BLaER1 treated with 17β-estradiol and CSF1 and Interleukin-3, amounts not matched to agents 10 nM and 100 nM (cell line): ENCODE measurements around the gene CHRNB1.
A peak's percentile ranks its signal among the peaks of the same experiment; 100 is the strongest.

Experiments used
- H3K27ac ChIP-seq, 11 experiments: shearing (Covaris generic); formaldehyde crosslinking; 2 replicates each; pipeline ENCODE4 v1.8.1; 2022
- H3K27me3 ChIP-seq, 11 experiments: shearing (Covaris generic); formaldehyde crosslinking; 2 replicates each; pipeline ENCODE4 v1.8.1; 2022
- H3K36me3 ChIP-seq, 11 experiments: shearing (Covaris generic); formaldehyde crosslinking; 2 replicates each; pipeline ENCODE4 v1.8.1; 2022
- H3K4me1 ChIP-seq, 10 experiments: shearing (Covaris generic); formaldehyde crosslinking; 2 replicates each; pipeline ENCODE4 v1.8.1; 2022
- H3K4me2 ChIP-seq, 11 experiments: shearing (Covaris generic); formaldehyde crosslinking; 2 replicates each; pipeline ENCODE4 v1.8.1; 2022
- H3K4me3 ChIP-seq, 10 experiments: shearing (Covaris generic); formaldehyde crosslinking; 2 replicates each; pipeline ENCODE4 v1.8.1; 2022
- H3K9ac ChIP-seq, 11 experiments: shearing (Covaris generic); formaldehyde crosslinking; 2 replicates each; pipeline ENCODE4 v1.8.1; 2022
- H3K9me3 ChIP-seq, 11 experiments: shearing (Covaris generic); formaldehyde crosslinking; replicated peaks in 1 of 11; 2 replicates each; pipeline ENCODE4 v1.8.1; 2022
- H4K20me1 ChIP-seq, 11 experiments: shearing (Covaris generic); formaldehyde crosslinking; 2 replicates each; pipeline ENCODE4 v1.8.1; 2022
- Cebpa-rat ChIP-seq, 11 experiments: shearing (Covaris generic); IDR thresholded peaks; 2 replicates each; pipeline ENCODE4 v1.8.1; 2022

Gene CHRNB1

GRCh38 chr17:7410634-7411426 is 34.0 kb upstream of the CHRNB1 start:
- no peak for TF ChIP-seq Cebpa-rat (IDR thresholded peaks at IDR 0.05)
- H3K27ac ChIP-seq: no peak overlapping the region
- no peak overlapping the region for H3K4me3 ChIP-seq
- peaks cover 0 to 6% (median 0%) of the 10 kb centered on the region in 11 experiments; a peak in 3 of 22 replicates for H4K20me1 ChIP-seq
- H3K4me1 ChIP-seq: peaks cover 11 to 33% (median 28%) of the 10 kb centered on the region in 10 experiments; a peak in 19 of 20 replicates
- H3K36me3 ChIP-seq: peaks cover 4 to 45% (median 29%) of the 10 kb centered on the region in 11 experiments; a peak in 18 of 22 replicates
- H3K9ac ChIP-seq: no peak overlapping the region
- H3K4me2 ChIP-seq: no peak overlapping the region
- no peaks in the 10 kb centered on the region for H3K9me3 ChIP-seq
- no peaks in the 10 kb centered on the region for H3K27me3 ChIP-seq

DNA sequence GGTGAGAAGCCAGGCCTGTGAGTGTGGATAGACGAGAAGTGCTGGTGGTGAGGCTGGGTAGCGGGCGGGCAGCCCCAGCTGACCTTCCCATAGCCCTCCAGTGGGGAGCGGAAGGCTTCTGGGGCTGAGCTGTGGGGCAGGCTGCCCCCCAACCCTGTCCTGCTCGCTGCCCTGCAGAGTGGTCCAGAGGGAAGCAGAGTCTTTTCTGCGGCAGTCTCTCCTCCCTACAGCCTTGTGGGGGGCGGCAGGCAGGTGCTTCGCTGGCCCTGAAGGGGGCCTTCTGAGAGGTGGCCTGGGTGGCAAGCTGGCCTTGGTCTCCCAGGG is 33.5 kb upstream of the CHRNB1 start:
- Histone ChIP-seq H3K9ac (no peak overlapping the region), H3K36me3 (peaks cover 4 to 46% (median 30%) of the 10 kb centered on the region in 11 experiments; a peak in 18 of 22 replicates), H4K20me1 (peaks cover 0 to 6% (median 0%) of the 10 kb centered on the region in 11 experiments; a peak in 3 of 22 replicates), H3K4me3 (no peak overlapping the region), H3K27ac (no peak overlapping the region), H3K27me3 (no peaks in the 10 kb centered on the region), H3K4me2 (no peak overlapping the region), H3K9me3 (no peaks in the 10 kb centered on the region), H3K4me1 (peaks cover 10 to 27% (median 23%) of the 10 kb centered on the region in 10 experiments; a peak in 18 of 20 replicates)
- TF ChIP-seq Cebpa-rat (IDR thresholded peaks at IDR 0.05): no peak

DNA sequence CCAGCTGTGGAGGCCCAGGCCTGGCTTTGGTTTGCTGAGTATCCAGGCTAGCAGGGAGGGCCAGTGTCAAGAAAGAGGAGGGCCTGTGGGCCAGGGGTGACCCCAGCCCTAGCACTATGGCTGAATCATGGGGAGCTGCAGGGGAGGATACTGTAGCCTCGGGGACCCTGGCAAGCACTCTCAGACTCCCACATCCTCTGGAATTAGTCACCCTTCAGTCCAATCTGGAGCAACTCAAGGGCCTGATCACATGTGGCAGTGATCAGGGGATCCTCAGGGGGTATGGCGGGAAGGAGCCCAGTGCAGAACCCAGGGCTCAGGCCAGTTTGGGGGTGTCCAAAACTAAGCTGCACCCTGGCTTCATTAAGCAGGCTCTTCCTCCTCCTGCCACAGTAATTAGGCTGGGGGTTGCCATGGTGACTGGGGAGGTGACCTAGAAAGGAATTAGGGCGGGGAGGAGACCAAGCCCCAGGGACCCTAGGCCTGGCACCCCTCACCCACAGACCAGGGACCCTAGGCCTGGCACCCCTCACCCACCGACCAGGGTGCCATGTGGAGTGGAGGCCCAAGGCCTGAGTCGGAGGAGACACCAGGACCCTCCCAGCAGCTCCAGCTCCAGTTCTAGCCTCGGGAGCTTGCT is 31.4 kb upstream of the CHRNB1 start:
- H3K4me2 ChIP-seq: peak overlapping the region; percentile 27 to 83 (median 70); a peak in 19 of 22 replicates
- H3K36me3 ChIP-seq: peaks cover 4 to 53% (median 39%) of the 10 kb centered on the region in 11 experiments; a peak in 20 of 22 replicates

DNA sequence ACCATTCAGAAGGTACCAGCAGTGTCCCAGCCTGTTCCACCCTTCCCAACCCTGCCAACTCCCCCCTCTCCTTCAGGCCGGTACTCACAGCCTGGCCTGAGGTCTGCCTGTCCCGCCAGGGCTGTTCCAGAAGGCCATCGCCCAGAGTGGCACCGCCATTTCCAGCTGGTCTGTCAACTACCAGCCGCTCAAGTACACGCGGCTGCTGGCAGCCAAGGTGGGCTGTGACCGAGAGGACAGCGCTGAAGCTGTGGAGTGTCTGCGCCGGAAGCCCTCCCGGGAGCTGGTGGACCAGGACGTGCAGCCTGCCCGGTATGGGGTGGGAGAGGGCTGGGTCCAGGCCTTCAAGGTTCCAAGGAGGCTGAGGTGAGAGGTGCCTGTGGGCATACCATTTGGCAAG is 30.0 kb upstream of the CHRNB1 start:
- H3K27me3 ChIP-seq: no peaks in the 10 kb centered on the region
- H3K9ac ChIP-seq: no peak overlapping the region
- H3K27ac ChIP-seq: no peak overlapping the region
- H3K36me3 ChIP-seq: peaks cover 4 to 41% (median 25%) of the 10 kb centered on the region in 11 experiments; a peak in 20 of 22 replicates
- no peaks in the 10 kb centered on the region for H3K9me3 ChIP-seq
- no peak for TF ChIP-seq Cebpa-rat (IDR thresholded peaks at IDR 0.05)
- no peak overlapping the region for H3K4me3 ChIP-seq
- no peak overlapping the region for H3K4me2 ChIP-seq
- peaks cover 10 to 20% (median 16%) of the 10 kb centered on the region in 10 experiments; a peak in 18 of 20 replicates for H3K4me1 ChIP-seq
- peaks cover 0 to 11% (median 0%) of the 10 kb centered on the region in 11 experiments; a peak in 2 of 22 replicates for H4K20me1 ChIP-seq

More for the DNA sequence above, 31.4 kb upstream of the CHRNB1 start:
- no peak overlapping the region for H3K4me3 ChIP-seq
- H3K4me1 ChIP-seq: peaks cover 10 to 20% (median 16%) of the 10 kb centered on the region in 10 experiments; a peak in 18 of 20 replicates
- H3K9me3 ChIP-seq: no peaks in the 10 kb centered on the region
- H3K27ac ChIP-seq: peak overlapping the region in 8 of 11 experiments; percentile 13 to 60 (median 48); a peak in 12 of 22 replicates
- peaks cover 0 to 11% (median 0%) of the 10 kb centered on the region in 11 experiments; a peak in 2 of 22 replicates for H4K20me1 ChIP-seq
- H3K27me3 ChIP-seq: no peaks in the 10 kb centered on the region
- no peak for TF ChIP-seq Cebpa-rat (IDR thresholded peaks at IDR 0.05)
- peak overlapping the region in 7 of 11 experiments; percentile 22 to 64 (median 52); a peak in 13 of 22 replicates for H3K9ac ChIP-seq

GRCh38 chr17:7415784-7416183 is 29.1 kb upstream of the CHRNB1 start:
- Histone ChIP-seq H3K27me3 (no peaks in the 10 kb centered on the region), H3K9ac (no peak overlapping the region), H3K9me3 (no peaks in the 10 kb centered on the region), H3K27ac (no peak overlapping the region), H3K36me3 (peaks cover 0 to 34% (median 21%) of the 10 kb centered on the region in 11 experiments; a peak in 15 of 22 replicates), H4K20me1 (peaks cover 0 to 11% (median 0%) of the 10 kb centered on the region in 11 experiments; a peak in 2 of 22 replicates), H3K4me3 (no peak overlapping the region), H3K4me2 (no peak overlapping the region), H3K4me1 (peaks cover 10 to 20% (median 16%) of the 10 kb centered on the region in 10 experiments; a peak in 18 of 20 replicates)
- TF ChIP-seq Cebpa-rat (IDR thresholded peaks at IDR 0.05): no peak

DNA sequence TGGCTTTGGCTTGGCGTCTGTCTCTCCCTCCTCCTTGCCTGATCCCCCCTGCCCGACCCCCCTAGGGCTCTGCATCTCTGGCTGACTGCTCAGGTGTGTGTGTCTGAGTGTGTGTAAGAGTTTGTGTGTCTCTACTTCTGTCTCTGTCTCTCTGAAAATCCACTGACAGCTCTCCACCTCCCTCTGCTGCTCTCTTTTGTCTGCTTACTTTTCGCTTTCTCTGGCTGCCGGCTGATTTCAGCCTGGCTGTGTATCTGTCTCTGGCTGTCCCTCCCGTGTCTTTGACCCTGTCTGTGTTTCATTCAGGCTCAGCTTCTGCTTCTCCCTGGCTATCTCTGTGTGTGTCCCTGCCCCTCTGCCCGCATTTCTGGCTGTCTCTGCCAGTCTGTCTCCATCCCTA is 28.5 kb upstream of the CHRNB1 start:
- Histone ChIP-seq H4K20me1 (peaks cover 0 to 11% (median 0%) of the 10 kb centered on the region in 11 experiments; a peak in 2 of 22 replicates), H3K9me3 (no peaks in the 10 kb centered on the region), H3K4me1 (peaks cover 10 to 20% (median 16%) of the 10 kb centered on the region in 10 experiments; a peak in 18 of 20 replicates), H3K9ac (peak overlapping the region in 3 of 11 experiments; percentile 7 to 20 (median 19); a peak in 3 of 22 replicates), H3K4me2 (no peak overlapping the region), H3K27ac (no peak overlapping the region), H3K4me3 (no peak overlapping the region), H3K36me3 (peaks cover 0 to 32% (median 21%) of the 10 kb centered on the region in 11 experiments; a peak in 15 of 22 replicates), H3K27me3 (no peaks in the 10 kb centered on the region)
- no peak for TF ChIP-seq Cebpa-rat (IDR thresholded peaks at IDR 0.05)

DNA sequence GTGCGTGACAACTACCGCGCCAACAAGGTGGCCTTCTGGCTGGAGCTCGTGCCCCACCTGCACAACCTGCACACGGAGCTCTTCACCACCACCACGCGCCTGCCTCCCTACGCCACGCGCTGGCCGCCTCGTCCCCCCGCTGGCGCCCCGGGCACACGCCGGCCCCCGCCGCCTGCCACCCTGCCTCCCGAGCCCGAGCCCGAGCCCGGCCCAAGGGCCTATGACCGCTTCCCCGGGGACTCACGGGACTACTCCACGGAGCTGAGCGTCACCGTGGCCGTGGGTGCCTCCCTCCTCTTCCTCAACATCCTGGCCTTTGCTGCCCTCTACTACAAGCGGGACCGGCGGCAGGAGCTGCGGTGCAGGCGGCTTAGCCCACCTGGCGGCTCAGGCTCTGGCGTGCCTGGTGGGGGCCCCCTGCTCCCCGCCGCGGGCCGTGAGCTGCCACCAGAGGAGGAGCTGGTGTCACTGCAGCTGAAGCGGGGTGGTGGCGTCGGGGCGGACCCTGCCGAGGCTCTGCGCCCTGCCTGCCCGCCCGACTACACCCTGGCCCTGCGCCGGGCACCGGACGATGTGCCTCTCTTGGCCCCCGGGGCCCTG is 27.7 kb upstream of the CHRNB1 start:
- no peaks in the 10 kb centered on the region for H3K9me3 ChIP-seq
- no peak for TF ChIP-seq Cebpa-rat (IDR thresholded peaks at IDR 0.05)
- H3K36me3 ChIP-seq: peaks cover 0 to 32% (median 21%) of the 10 kb centered on the region in 11 experiments; a peak in 15 of 22 replicates
- no peak overlapping the region for H3K4me3 ChIP-seq
- peak overlapping the region in 1 of 11 experiments; percentile 7; a peak in 1 of 22 replicates for H3K9ac ChIP-seq
- H3K27ac ChIP-seq: no peak overlapping the region
- peaks cover 10 to 20% (median 16%) of the 10 kb centered on the region in 10 experiments; a peak in 18 of 20 replicates for H3K4me1 ChIP-seq
- no peaks in the 10 kb centered on the region for H3K27me3 ChIP-seq
- H3K4me2 ChIP-seq: no peak overlapping the region
- H4K20me1 ChIP-seq: peaks cover 0 to 11% (median 0%) of the 10 kb centered on the region in 11 experiments; a peak in 2 of 22 replicates

DNA sequence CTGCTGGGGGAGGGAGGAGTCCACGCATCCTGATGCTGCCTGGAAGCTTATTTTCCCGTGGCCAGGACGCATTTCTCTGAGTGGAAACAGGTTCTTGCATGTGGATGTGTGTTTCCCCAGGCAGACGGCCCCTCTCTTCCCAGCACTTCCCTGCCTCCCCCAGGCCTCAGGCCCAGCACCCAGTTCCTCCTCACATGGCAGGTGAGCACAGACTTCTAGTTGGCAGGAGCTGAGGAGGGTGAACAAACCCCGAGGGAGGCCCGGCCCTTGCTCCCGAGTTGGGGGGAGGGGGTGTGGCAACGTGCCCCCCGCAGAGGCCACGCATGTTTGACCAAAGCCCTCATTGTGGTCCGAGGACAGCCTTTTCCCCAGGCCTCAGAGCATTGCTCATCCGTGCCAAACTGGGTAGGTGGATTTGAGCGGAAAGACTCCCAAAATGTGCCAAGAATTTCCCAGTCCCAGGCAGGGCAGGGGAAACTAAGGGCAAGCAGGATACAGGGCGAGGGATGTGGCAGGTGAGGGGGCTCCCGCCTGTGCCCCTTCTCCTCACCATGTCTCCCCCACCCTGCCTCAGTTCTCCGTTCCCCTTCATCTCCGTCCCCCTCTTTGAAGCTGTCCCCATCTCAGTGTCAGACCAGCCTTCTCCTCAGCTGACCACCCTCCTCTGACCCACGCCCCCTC is 26.2 kb upstream of the CHRNB1 start:
- TF ChIP-seq Cebpa-rat (IDR thresholded peaks at IDR 0.05): no peak
- Histone ChIP-seq H3K27me3 (no peaks in the 10 kb centered on the region), H3K9ac (0 out of 22 replicates have a peak overlapping the region, but pooled peaks of 1 of the 11 experiments have one; percentile 9)

More for the DNA sequence above, 26.2 kb upstream of the CHRNB1 start:
- Histone ChIP-seq H3K4me1 (peaks cover 3 to 8% (median 5%) of the 10 kb centered on the region in 10 experiments; a peak in 18 of 20 replicates), H3K4me2 (no peak overlapping the region), H3K9me3 (no peaks in the 10 kb centered on the region), H3K27ac (no peak overlapping the region), H3K4me3 (no peak overlapping the region), H4K20me1 (peaks cover 0 to 6% (median 0%) of the 10 kb centered on the region in 11 experiments; a peak in 2 of 22 replicates), H3K36me3 (peaks cover 0 to 32% (median 21%) of the 10 kb centered on the region in 11 experiments; a peak in 15 of 22 replicates)
